ENCODE measurements around the gene ZNF534. TPM values are rescaled to one million over a fixed set of nuclear protein-coding genes. Genes with fewer than 3 reads are reported as not detected.
A peak's percentile ranks its signal among the peaks of the same experiment; 100 is the strongest.

Gene ZNF534
- total RNA-seq, 3 donors from 2014 or later (not counting 1 experiment from before 2014, with no cell fraction given) = 0.18 TPM; not detected in 2

- Histone ChIP-seq H3K4me1 (ENCODE audit: control insufficient read depth, insufficient read depth, low read length) (no peaks in the 10 kb centered on the region), H3K4me3 (ENCODE audit: low read length) (no peak overlapping the region), H3K27ac (ENCODE audit: low read length) (no peak overlapping the region), H3K9me3 (ENCODE audit: control insufficient read depth, insufficient read depth, low read length) (peaks cover 25% of the 10 kb centered on the region), H3K27me3 (ENCODE audit: control insufficient read depth, insufficient read depth, low read length) (no peaks in the 10 kb centered on the region), H3K36me3 (ENCODE audit: control insufficient read depth, insufficient read depth, low read length) (no peaks in the 10 kb centered on the region)
- no peak overlapping the region for H3K27ac Mint-ChIP-seq
- no peak overlapping the region for H3K4me3 Mint-ChIP-seq
- DNase-seq (no peak), ATAC-seq (no peak)
- peaks cover 3 to 11% of the 10 kb centered on the region in 2 donors for H3K27me3 Mint-ChIP-seq (ENCODE audit: low read depth in 2 of 2)
- peaks cover 6 to 11% of the 10 kb centered on the region in 2 donors for H3K9me3 Mint-ChIP-seq
- no peaks in the 10 kb centered on the region for H3K4me1 Mint-ChIP-seq
- 46% methylated on average over 2 of the region's 2 CpGs for WGBS (ENCODE audit: insufficient coverage)
- intact Hi-C loops (cut with micrococcal nuclease) = no loop called here
- TF ChIP-seq CTCF (IDR thresholded peaks at IDR 0.05) = no peak
- H3K36me3 Mint-ChIP-seq = peaks cover 11% of the 10 kb centered on the region
Observed at GRCh38 chr19:52444506-52444905, 15.6 kb downstream of the ZNF534 start.

- no peak for TF ChIP-seq CTCF (IDR thresholded peaks at IDR 0.05)
- no peaks in the 10 kb centered on the region for H3K36me3 ChIP-seq (ENCODE audit: control insufficient read depth, insufficient read depth, low read length)
- DNase-seq = no peak
- peaks cover 53% of the 10 kb centered on the region for H3K9me3 ChIP-seq (ENCODE audit: control insufficient read depth, insufficient read depth, low read length)
- H3K27me3 ChIP-seq (ENCODE audit: control insufficient read depth, insufficient read depth, low read length) = no peaks in the 10 kb centered on the region
- 47% methylated on average over 41 of the region's 41 CpGs for WGBS (ENCODE audit: insufficient coverage)
- H3K9me3 Mint-ChIP-seq = peaks cover 23 to 38% of the 10 kb centered on the region in 2 donors
- peaks cover 55% of the 10 kb centered on the region for H3K36me3 Mint-ChIP-seq
- intact Hi-C loops (cut with micrococcal nuclease) = loop anchor here (10.0 kb wide), 1 partner anchor 56 kb away; the partner anchor contains the start of gene ZNF528
- no peak overlapping the region for H3K27ac ChIP-seq (ENCODE audit: low read length)
- peaks cover 12% of the 10 kb centered on the region for H3K4me1 ChIP-seq (ENCODE audit: control insufficient read depth, insufficient read depth, low read length)
- peaks cover 13 to 19% of the 10 kb centered on the region in 2 donors for H3K27me3 Mint-ChIP-seq (ENCODE audit: low read depth in 2 of 2)
- H3K4me3 ChIP-seq (ENCODE audit: low read length) = no peak overlapping the region
- ATAC-seq = no peak
- H3K4me1 Mint-ChIP-seq = peaks cover 15 to 26% of the 10 kb centered on the region in 2 donors
- no peak overlapping the region for H3K27ac Mint-ChIP-seq
- H3K4me3 Mint-ChIP-seq = peak overlapping the region; percentile 55
Observed at GRCh38 chr19:52451241-52451640, 22.3 kb downstream of the ZNF534 start.

- Mint-ChIP-seq H3K4me1 (peaks cover 15 to 27% of the 10 kb centered on the region in 2 donors), H3K9me3 (peaks cover 21 to 50% of the 10 kb centered on the region in 2 donors), H3K27me3 (ENCODE audit: low read depth in 2 of 2) (peaks cover 13 to 18% of the 10 kb centered on the region in 2 donors), H3K27ac (peak within 1 kb of the TSS; percentile 86 to 88), H3K36me3 (peaks cover 74% of the 10 kb centered on the region), H3K4me3 (peak within 1 kb of the TSS; percentile 91)
- peak; percentile 68 to 97 (median 95) for ATAC-seq
- H3K4me1 ChIP-seq (ENCODE audit: control insufficient read depth, insufficient read depth, low read length) = peaks cover 12% of the 10 kb centered on the region
- peak within 1 kb of the TSS; percentile 75 for H3K4me3 ChIP-seq (ENCODE audit: low read length)
- H3K9me3 ChIP-seq (ENCODE audit: control insufficient read depth, insufficient read depth, low read length) = peaks cover 65% of the 10 kb centered on the region
- peak; percentile 66 to 72 for DNase-seq
- TF ChIP-seq CTCF (IDR thresholded peaks at IDR 0.05) = no peak
- intact Hi-C loops (cut with micrococcal nuclease) = loop anchor here (10.0 kb wide), 1 partner anchor 59 kb away; the partner anchor contains the start of gene ZNF528
- H3K27ac ChIP-seq (ENCODE audit: low read length) = peak within 1 kb of the TSS; percentile 65
- no peaks in the 10 kb centered on the region for H3K27me3 ChIP-seq (ENCODE audit: control insufficient read depth, insufficient read depth, low read length)
- WGBS (ENCODE audit: insufficient coverage) = 7% methylated on average over 48 of the region's 48 CpGs
- H3K36me3 ChIP-seq (ENCODE audit: control insufficient read depth, insufficient read depth, low read length) = peaks cover 14% of the 10 kb centered on the region
Observed at GRCh38 chr19:52453324-52454094, 24.6 kb downstream of the ZNF534 start, which contains the start of gene ZNF578. Gene ZNF578, plus strand, starts transcription at chr19:52453553. Its CDS starts 48,293 bp downstream, at chr19:52501846.

Data from natural killer cell (primary cell).